Measurements from ENCODE around the gene DDX39A. TPM values are rescaled to one million over a fixed set of nuclear protein-coding genes. Genes with fewer than 3 reads are reported as not detected.

Gene DDX39A
- total RNA-seq, 2 experiments from 2014 or later: 217 to 226 TPM

- Mint-ChIP-seq H3K27me3 (no peaks in the 10 kb centered on the region), H3K4me1 (ENCODE audit: low read depth) (peaks cover 30% of the 10 kb centered on the region), H3K36me3 (ENCODE audit: low read depth) (peaks cover 43% of the 10 kb centered on the region), H3K4me3 (peak overlapping the region; percentile 82), H3K9me3 (no peaks in the 10 kb centered on the region), H3K27ac (peak overlapping the region; percentile 25)
- no peak for ATAC-seq
- no peak for TF ChIP-seq CTCF (IDR thresholded peaks at IDR 0.05)
- intact Hi-C loops (cut with micrococcal nuclease): no loop called here
- POLR2A ChIA-PET: interaction anchor here (0.9 to 1.3 kb wide), 2 partner anchors 22 to 23 kb away, joined by 3 to 4 read pairs; partner anchors contain the start of gene DDX39A
- DNase-seq: no peak
- CTCF ChIA-PET: interaction anchor here (1.0 to 1.5 kb wide), 2 partner anchors 9 to 39 kb away, joined by 3 to 4 read pairs; partner anchors contain the start of gene PKN1
Measured at GRCh38 chr19:14441041-14441938, 22.1 kb upstream of the DDX39A start.

GRCh38 chr19:14440049-14440448 lies 20.9 kb upstream of the DDX39A start:
- intact Hi-C loops (cut with micrococcal nuclease): no loop called here
- H3K36me3 Mint-ChIP-seq (ENCODE audit: low read depth): peaks cover 39% of the 10 kb centered on the region
- DNase-seq: peak; percentile 89
- H3K9me3 Mint-ChIP-seq: no peaks in the 10 kb centered on the region
- H3K27ac Mint-ChIP-seq: peak overlapping the region; percentile 92
- TF ChIP-seq CTCF (IDR thresholded peaks at IDR 0.05): no peak
- peaks cover 34% of the 10 kb centered on the region for H3K4me1 Mint-ChIP-seq (ENCODE audit: low read depth)
- ChIA-PET POLR2A (interaction anchor here (0.7 to 1.5 kb wide), 3 partner anchors 20 to 76 kb away, joined by 3 read pairs; no protein-coding TSS in a partner anchor), CTCF (interaction anchor here (1.1 to 1.5 kb wide), 2 partner anchors 8 to 35 kb away, joined by 3 to 4 read pairs; partner anchors contain the start of gene PKN1)
- no peaks in the 10 kb centered on the region for H3K27me3 Mint-ChIP-seq
- H3K4me3 Mint-ChIP-seq: peak overlapping the region; percentile 82
- peak; percentile 95 for ATAC-seq

GRCh38 chr19:14439014-14439413 lies 19.9 kb upstream of the DDX39A start:
- ATAC-seq: no peak
- peaks cover 32% of the 10 kb centered on the region for H3K36me3 Mint-ChIP-seq (ENCODE audit: low read depth)
- ChIA-PET CTCF (interaction anchor here (1.1 to 2.0 kb wide), 5 partner anchors 26 to 90 kb away, joined by 3 to 13 read pairs (median 4); no protein-coding TSS in a partner anchor), POLR2A (interaction anchor here (0.6 to 1.5 kb wide), 4 partner anchors 18 to 56 kb away, joined by 3 to 5 read pairs (median 3); no protein-coding TSS in a partner anchor)
- H3K4me3 Mint-ChIP-seq: peak overlapping the region; percentile 82
- no peaks in the 10 kb centered on the region for H3K27me3 Mint-ChIP-seq
- H3K4me1 Mint-ChIP-seq (ENCODE audit: low read depth): peaks cover 41% of the 10 kb centered on the region
- no peaks in the 10 kb centered on the region for H3K9me3 Mint-ChIP-seq
- DNase-seq: no peak
- no peak for TF ChIP-seq CTCF (IDR thresholded peaks at IDR 0.05)
- peak overlapping the region; percentile 92 for H3K27ac Mint-ChIP-seq
- intact Hi-C loops (cut with micrococcal nuclease): no loop called here

GRCh38 chr19:14437578-14438140 lies 18.5 kb upstream of the DDX39A start:
- DNase-seq: no peak
- CTCF ChIA-PET: interaction anchor here (0.6 to 2.0 kb wide), 4 partner anchors 35 to 89 kb away, joined by 3 to 13 read pairs (median 4); no protein-coding TSS in a partner anchor
- intact Hi-C loops (cut with micrococcal nuclease): no loop called here

More at GRCh38 chr19:14437578-14438140, 18.5 kb upstream of the DDX39A start:
- Mint-ChIP-seq H3K36me3 (ENCODE audit: low read depth) (peaks cover 22% of the 10 kb centered on the region), H3K27me3 (no peaks in the 10 kb centered on the region), H3K27ac (peak overlapping the region; percentile 72), H3K4me1 (ENCODE audit: low read depth) (peaks cover 41% of the 10 kb centered on the region), H3K9me3 (no peaks in the 10 kb centered on the region), H3K4me3 (no peak overlapping the region)
- ATAC-seq: no peak
- POLR2A ChIA-PET: no interaction called here
- no peak for TF ChIP-seq CTCF (IDR thresholded peaks at IDR 0.05)

Measured in activated CD8-positive, alpha-beta T cell treated with anti-CD3 and anti-CD28 coated beads for 36 hours (primary cell).